SH-SY5Y (cell line): ENCODE data around the gene DCHS2.

Source experiments
- GATA2 ChIP-seq: IDR thresholded peaks from 2 replicates; pipeline ENCODE4 v1.6.1; 2011; ENCODE audit warnings: mild to moderate bottlenecking, low read depth, low read length
- GATA3 ChIP-seq: IDR thresholded peaks from 2 replicates; pipeline ENCODE4 v1.6.1; 2011; ENCODE audit warnings: low read depth, mild to moderate bottlenecking, low read length, moderate library complexity

DNA sequence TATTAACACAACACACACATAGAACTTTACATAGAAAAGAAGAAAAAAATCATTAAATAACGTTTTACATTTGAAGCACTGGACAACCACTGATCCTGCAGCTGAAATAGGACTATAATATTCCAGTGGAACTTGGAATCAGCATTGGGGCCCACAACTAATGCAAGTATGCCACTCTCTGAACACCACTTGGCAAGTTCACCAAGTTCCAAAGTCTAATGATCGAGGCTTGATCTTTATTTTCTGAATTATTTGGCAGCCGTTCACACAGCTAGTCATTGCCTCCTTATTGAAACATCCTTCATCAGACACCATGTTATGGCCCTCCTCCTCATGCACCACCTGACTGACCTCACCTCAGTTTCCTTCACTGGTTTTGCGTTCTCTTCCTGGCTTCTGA, 107.6 kb downstream of the DCHS2 start:
- TF ChIP-seq GATA3, result no peak
- TF ChIP-seq GATA2, result no peak
